IMR-90 (cell line): ENCODE measurements around the gene RECK. TPM values are rescaled to one million over a fixed set of nuclear protein-coding genes. Genes with fewer than 3 reads are reported as not detected.

Source experiments
- ATAC-seq: fragments of 200-7000 bp; cut with Tn5 transposase; 2 replicates; pipeline ENCODE4 v1.9.1; 2020; ENCODE audit warnings: low read depth, mild to moderate bottlenecking, moderate library complexity
- Bru-seq: library from RNA; stranded (reverse); fragments of 400-500 nt; gene quantifications from one replicate; lab custom pipeline; 2021; lab: Mats Ljungman, UMichigan
- BruChase-seq, 2 experiments: library from RNA; stranded (reverse); fragments of 400-500 nt; gene quantifications; one replicate each; lab custom pipeline; 2021; lab: Mats Ljungman, UMichigan
- BruUV-seq: library from RNA; stranded (reverse); fragments of 400-500 nt; replicated peaks from 2 replicates; lab custom pipeline; 2021; lab: Mats Ljungman, UMichigan
- CTCF ChIA-PET: fragments of 300-600 bp; formaldehyde crosslinking; extraction: SDS; loops from one replicate; lab custom pipeline; 2021; ENCODE audit warnings: antibody characterized with exemption; lab: Yijun Ruan, JAX
- POLR2A ChIA-PET: fragments of 300-600 bp; sonication (Branson Sonifier 250); formaldehyde crosslinking; loops from one replicate; lab custom pipeline; 2022; ENCODE audit warnings: antibody characterized with exemption; ENCODE audit not compliant: unreplicated experiment; lab: Charles Lee
- DNase-seq: peaks from one replicate; pipeline ENCODE4 v3.0.0; 2013
- H2AFZ ChIP-seq: replicated peaks from 2 replicates; pipeline ENCODE3; 2013; ENCODE audit warnings: low read length, mild to moderate bottlenecking; ENCODE audit not compliant: poor library complexity
- H2AK5ac ChIP-seq: 2 replicates; pipeline ENCODE4 v1.6.1; 2013; ENCODE audit warnings: low read depth, low read length, inconsistent platforms
- H2AK9ac ChIP-seq: replicated peaks from 2 replicates; pipeline ENCODE3; 2013; ENCODE audit warnings: mild to moderate bottlenecking, low read depth, low read length, moderate library complexity; ENCODE audit not compliant: poor library complexity
- H2BK120ac ChIP-seq: 2 replicates; pipeline ENCODE4 v1.6.1; 2013; ENCODE audit warnings: low read depth, low read length, inconsistent platforms
- H2BK15ac ChIP-seq: 3 replicates; pipeline ENCODE4 v1.6.1; 2013; ENCODE audit warnings: low read depth, low read length, inconsistent platforms
- H2BK20ac ChIP-seq: 2 replicates; pipeline ENCODE4 v1.6.1; 2013; ENCODE audit warnings: low read depth, mild to moderate bottlenecking, inconsistent platforms, low read length, moderate library complexity
- H2BK5ac ChIP-seq: 2 replicates; pipeline ENCODE4 v1.6.1; 2013; ENCODE audit warnings: mild to moderate bottlenecking, low read depth, low read length, inconsistent platforms; ENCODE audit not compliant: poor library complexity, severe bottlenecking
- H3K14ac ChIP-seq: replicated peaks from 2 replicates; pipeline ENCODE4 v1.6.1; 2013; ENCODE audit warnings: low read depth, low read length, inconsistent platforms
- H3K18ac ChIP-seq: 2 replicates; pipeline ENCODE4 v1.6.1; 2013; ENCODE audit warnings: low read depth, low read length, control low read depth
- H3K23ac ChIP-seq: 2 replicates; pipeline ENCODE4 v1.6.1; 2013; ENCODE audit warnings: low read depth, low read length, inconsistent platforms
- H3K27ac ChIP-seq: 2 replicates; pipeline ENCODE4 v1.5.1; 2013; ENCODE audit warnings: mild to moderate bottlenecking, control low read depth, low read length; ENCODE audit not compliant: insufficient read depth
- H3K27me3 ChIP-seq: 2 replicates; pipeline ENCODE4 v1.6.1; 2013; ENCODE audit warnings: low read length; ENCODE audit not compliant: control insufficient read depth, insufficient read depth
- H3K36me3 ChIP-seq: 2 replicates; pipeline ENCODE4 v1.6.1; 2013; ENCODE audit warnings: low read length, mixed read lengths; ENCODE audit not compliant: control insufficient read depth, insufficient read depth
- H3K4ac ChIP-seq: 2 replicates; pipeline ENCODE4 v1.6.1; 2013; ENCODE audit warnings: low read depth, low read length, inconsistent platforms
- H3K4me1 ChIP-seq: 2 replicates; pipeline ENCODE4 v1.6.1; 2013; ENCODE audit warnings: low read length, mixed read lengths; ENCODE audit not compliant: control insufficient read depth, insufficient read depth
- H3K4me2 ChIP-seq: 2 replicates; pipeline ENCODE4 v1.6.1; 2013; ENCODE audit warnings: low read depth, mild to moderate bottlenecking, control low read depth, low read length, moderate library complexity
- H3K4me3 ChIP-seq: 2 replicates; pipeline ENCODE4 v1.5.1; 2013; ENCODE audit warnings: low read depth, mild to moderate bottlenecking, control low read depth, low read length, moderate library complexity; ENCODE audit not compliant: insufficient read depth
- H3K56ac ChIP-seq: 2 replicates; pipeline ENCODE4 v1.6.1; 2013; ENCODE audit warnings: low read length, inconsistent platforms; ENCODE audit not compliant: insufficient read depth; ENCODE audit errors: extremely low read depth
- H3K79me1 ChIP-seq, 2 experiments: 2 replicates each; pipeline ENCODE4 v1.6.1; 2013; ENCODE audit warnings: low read length in 2 of 2, inconsistent platforms in 1 of 2, low read depth in 1 of 2
- H3K9ac ChIP-seq: 2 replicates; pipeline ENCODE4 v1.6.1; 2013; ENCODE audit warnings: low read depth, low read length, control low read depth
- H3K9me1 ChIP-seq: 2 replicates; pipeline ENCODE4 v1.6.1; 2013; ENCODE audit warnings: low read length, inconsistent platforms; ENCODE audit not compliant: insufficient read depth
- H3K9me3 ChIP-seq: 2 replicates; pipeline ENCODE4 v1.6.1; 2013; ENCODE audit warnings: low read length; ENCODE audit not compliant: control insufficient read depth, insufficient read depth
- H4K20me1 ChIP-seq: 2 replicates; pipeline ENCODE4 v1.6.1; 2013; ENCODE audit warnings: low read length, inconsistent platforms; ENCODE audit not compliant: insufficient read depth
- H4K5ac ChIP-seq: 2 replicates; pipeline ENCODE4 v1.6.1; 2013; ENCODE audit warnings: mild to moderate bottlenecking, low read depth, low read length, control low read depth
- H4K8ac ChIP-seq, 2 experiments: 2 replicates each; pipeline ENCODE4 v1.6.1; 2013; ENCODE audit warnings: low read depth in 2 of 2, low read length in 2 of 2, control low read depth in 1 of 2, inconsistent platforms in 1 of 2
- H4K91ac ChIP-seq: 2 replicates; pipeline ENCODE4 v1.6.1; 2013; ENCODE audit warnings: low read depth, low read length, inconsistent platforms; ENCODE audit not compliant: insufficient read depth
- CHD1 ChIP-seq: IDR thresholded peaks from 2 replicates; pipeline ENCODE4 v1.6.1; 2012; ENCODE audit warnings: low read depth, low read length, improper control_type of control experiment
- CTCF ChIP-seq: conservative IDR thresholded peaks from 2 replicates; pipeline ENCODE4 v1.5.1; 2012; ENCODE audit warnings: mild to moderate bottlenecking, low read depth, low read length, improper control_type of control experiment
- ELK1 ChIP-seq: fragments of 150-350 bp; IDR thresholded peaks from 2 replicates; pipeline ENCODE4 v1.6.1; 2016; ENCODE audit warnings: low read depth, mild to moderate bottlenecking, low read length, moderate library complexity, borderline replicate concordance
- MAFK ChIP-seq: IDR thresholded peaks from 2 replicates; pipeline ENCODE4 v1.6.1; 2012; ENCODE audit warnings: low read depth, low read length, improper control_type of control experiment
- MAZ ChIP-seq: IDR thresholded peaks from 2 replicates; pipeline ENCODE4 v1.6.1; 2012; ENCODE audit warnings: low read depth, mild to moderate bottlenecking, low read length, improper control_type of control experiment, moderate library complexity, borderline replicate concordance
- MXI1 ChIP-seq: IDR thresholded peaks from 2 replicates; pipeline ENCODE4 v1.6.1; 2012; ENCODE audit warnings: low read depth, mild to moderate bottlenecking, low read length, moderate library complexity, borderline replicate concordance
- NFE2L2 ChIP-seq: fragments of 150-350 bp; IDR thresholded peaks from 2 replicates; pipeline ENCODE4 v1.6.1; 2016; ENCODE audit warnings: low read depth, mild to moderate bottlenecking, low read length
- POLR2A ChIP-seq: IDR thresholded peaks from 2 replicates; pipeline ENCODE4 v1.6.1; 2012; ENCODE audit warnings: mild to moderate bottlenecking, low read depth, low read length
- RAD21 ChIP-seq: IDR thresholded peaks from 2 replicates; pipeline ENCODE4 v1.6.1; 2012; ENCODE audit warnings: low read length, improper control_type of control experiment
- RFX5 ChIP-seq: IDR thresholded peaks from 2 replicates; pipeline ENCODE4 v1.8.0; 2012; ENCODE audit warnings: low read depth, mild to moderate bottlenecking, low read length, moderate library complexity
- USF2 ChIP-seq: fragments of 150-350 bp; IDR thresholded peaks from 2 replicates; pipeline ENCODE4 v1.6.1; 2017; ENCODE audit warnings: mild to moderate bottlenecking, antibody characterized with exemption, low read length, low read depth
- WGBS, 2 experiments: methylation state at CpG; one replicate each; pipeline versions ENCODE4 v1.1.5 to v1.1.7; 2013; ENCODE audit warnings: missing lambda C conversion rate in 2 of 2; ENCODE audit not compliant: insufficient read length in 1 of 2; ENCODE audit errors: extremely low coverage in 2 of 2; 5-methylcytosine and 5-hydroxymethylcytosine counted together
- dilution Hi-C: fragments of 300-500 bp; cut with HindIII; formaldehyde crosslinking; loops from one replicate; pipeline ENCODE4 v1.14.3; 2018; ENCODE audit warnings: low sequenced_read_pairs; ENCODE audit not compliant: unreplicated experiment
- in situ Hi-C: fragments of 300-500 bp; cut with MboI; formaldehyde crosslinking; loops from 3 replicates; pipeline ENCODE4 v1.14.3; 2019; ENCODE audit warnings: low sequenced_read_pairs, inconsistent platforms, mixed read lengths
- intact Hi-C: fragments of 100-400 bp; cut with micrococcal nuclease; formaldehyde crosslinking; loops from 2 replicates; pipeline ENCODE4 v1.10.0; 2022
- long read RNA-seq: library from polyadenylated mRNA; unstranded; transcript quantifications from one replicate; pipeline ENCODE4 v2.0.0, GENCODE V29; 2021; ENCODE audit not compliant: unreplicated experiment
- polyA plus RNA-seq, 3 experiments: library from polyadenylated mRNA; depleted of rRNA; stranded (reverse); fragments of >200 nt; gene quantifications; 2 replicates each; pipeline ENCODE4 v1.2.3, GENCODE V29; 2012; ENCODE audit warnings: low replicate concordance in 1 of 3
- total RNA-seq: library from RNA; depleted of rRNA; stranded (reverse); fragments of >200 nt; gene quantifications from 2 replicates; pipeline ENCODE4 v1.2.3, GENCODE V29; 2012; rRNA removed

The RECK gene
- total RNA-seq: 23.5 and 27.2 TPM in 2 replicates
- polyA plus RNA-seq (2012; rRNA removed): 38.5 and 44.0 TPM in 2 replicates
- polyA plus RNA-seq (2012; cell fraction: cytosol; rRNA removed): 20.8 and 23.4 TPM in 2 replicates
- 17.3 and 54.7 TPM in 2 replicates for polyA plus RNA-seq (2012; cell fraction: nucleus; rRNA removed; ENCODE audit: low replicate concordance)
- Bru-seq, nascent RNA: percentile 98 among the genes with signal in this experiment
- BruChase-seq, experiment 1, labeled RNA remaining after a 6-hour chase: percentile 95 among the genes with signal in this experiment
- BruChase-seq, experiment 2, labeled RNA remaining after a 2-hour chase: percentile 92 among the genes with signal in this experiment
- long read RNA-seq, full-length matches to known transcripts: 91 of 168 reads
- long read RNA-seq, partial matches to known transcripts: 40 of 168 reads
- long read RNA-seq, other reads (novel, unspliced or antisense): 37 of 168 reads

GRCh38 chr9:36036780-36037548 lies at the start of gene RECK:
Gene RECK, plus strand, starts transcription at chr9:36036913. Its CDS starts 86 bp downstream, at chr9:36036999.
- Histone ChIP-seq H2BK20ac (peak within 1 kb of the TSS; percentile 97), H4K20me1 (peaks cover 22% of the 10 kb centered on the region; the same call in 1 of the 2 replicates), H3K4me2 (peak within 1 kb of the TSS; percentile 92), H3K27ac (peak within 1 kb of the TSS; percentile 98), H3K23ac (peak within 1 kb of the TSS; percentile 100), H3K4ac (peak within 1 kb of the TSS; percentile 95), H3K4me3 (peak within 1 kb of the TSS; percentile 97), H3K18ac (peak within 1 kb of the TSS; percentile 98), H4K91ac (peak within 1 kb of the TSS; percentile 94), H4K5ac (peak within 1 kb of the TSS; percentile 92), H2BK120ac (peak within 1 kb of the TSS; percentile 80), H2AK5ac (peak within 1 kb of the TSS; percentile 90), H3K9me3 (no peaks in the 10 kb centered on the region), H4K8ac (peak within 1 kb of the TSS; percentile 96 to 98), H2AFZ (peak within 1 kb of the TSS; percentile 89), H3K9me1 (peaks cover 6% of the 10 kb centered on the region), H3K14ac (peak within 1 kb of the TSS; percentile 99), H3K36me3 (peaks cover 2% of the 10 kb centered on the region; the same call in 1 of the 2 replicates), H3K9ac (peak within 1 kb of the TSS; percentile 100), H3K4me1 (peaks cover 12% of the 10 kb centered on the region), H2BK15ac (peak within 1 kb of the TSS; percentile 99; the same call in 2 of the 3 replicates), H3K56ac (peak within 1 kb of the TSS; percentile 99), H2AK9ac (peak within 1 kb of the TSS; percentile 87), H3K79me1 (peaks cover 10 to 31% of the 10 kb centered on the region in 2 experiments), H2BK5ac (peak within 1 kb of the TSS; percentile 90), H3K27me3 (no peaks in the 10 kb centered on the region)
- DNase-seq (peak; percentile 84), ATAC-seq (peak; percentile 90)
- BruUV-seq: no TSS peak
- intact Hi-C loops: loop anchor here (5.0 kb wide), 1 partner anchor 65 kb away; no protein-coding TSS in a partner anchor
- in situ Hi-C loops: no loop called here
- ChIA-PET CTCF (interaction anchor here (1.2 kb wide), 1 partner anchor 14 kb away, joined by 4 read pairs; no protein-coding TSS in a partner anchor), POLR2A (interaction anchor here (0.6 kb wide), 1 partner anchor 228 kb away, joined by 3 read pairs; no protein-coding TSS in a partner anchor)
- dilution Hi-C loops: no loop called here
- WGBS, 2 experiments: 2% methylated on average over 51 of the region's 77 CpGs; no CpG with 5 or more reads in 1 of the 2 experiments
- TF ChIP-seq RFX5: no peak
- TF ChIP-seq RAD21: no peak
- TF ChIP-seq ELK1: no peak
- no peak for TF ChIP-seq CHD1
- no peak for TF ChIP-seq CTCF
- 0 out of 2 replicates have a peak, but pooled peaks have one; percentile 7 for TF ChIP-seq USF2
- TF ChIP-seq NFE2L2: no peak
- no peak for TF ChIP-seq MAFK
- no peak; the same call in 1 of the 2 replicates for TF ChIP-seq MXI1
- peak; percentile 68; the same call in 1 of the 2 replicates for TF ChIP-seq MAZ
- peak; percentile 78 for TF ChIP-seq POLR2A
